Ascending aorta (tissue), 2 donors: Measurements from ENCODE around the gene SYCN. TPM values are rescaled to one million over a fixed set of nuclear protein-coding genes. Genes with fewer than 3 reads are reported as not detected.
"Not testable (repeated sequence)": the region's sequence is repeated elsewhere in the genome, so short reads cannot be mapped to it uniquely, and the experiment has no call there.

Source experiments
- DNase-seq, 2 donors: peaks; one replicate each; pipeline ENCODE4 v3.0.0-alpha.2; 2019; ENCODE audit warnings: low spot score in 2 of 2
- H3K27ac ChIP-seq, 2 donors: fragments of 200-600 bp; sonication (generic); one replicate each; pipeline ENCODE4 v1.5.1; 2016 to 2017; ENCODE audit warnings: mild to moderate bottlenecking in 1 of 2
- H3K27me3 ChIP-seq: fragments of 200-600 bp; sonication (generic); one replicate; pipeline ENCODE4 v1.5.1; 2017
- H3K36me3 ChIP-seq, 2 donors: fragments of 200-600 bp; sonication (generic); one replicate each; pipeline ENCODE4 v1.5.1; 2016
- H3K4me1 ChIP-seq, 2 donors: fragments of 200-600 bp; sonication (generic); one replicate each; pipeline ENCODE4 v1.5.1; 2016 to 2017; ENCODE audit warnings: mild to moderate bottlenecking in 1 of 2
- H3K4me3 ChIP-seq, 2 donors: fragments of 200-600 bp; sonication (generic); one replicate each; pipeline ENCODE4 v1.5.1; 2016 to 2017; ENCODE audit warnings: mild to moderate bottlenecking in 1 of 2
- H3K9me3 ChIP-seq, 2 donors: fragments of 200-600 bp; sonication (generic); one replicate each; pipeline ENCODE4 v1.5.1; 2016
- intact Hi-C: fragments of 100-400 bp; cut with DNase I; formaldehyde crosslinking; loops from one replicate; pipeline ENCODE4 v1.15.1; 2023
- total RNA-seq: library from RNA; depleted of rRNA; stranded (reverse); fragments of >200 nt; gene quantifications from one replicate; pipeline ENCODE4 v1.1.0, GENCODE V29; 2016
- TF ChIP-seq, protein P1 (sequence below), 3 experiments: fragments of 200-600 bp in 2 of 3; fragments of 450-650 bp in 1 of 3; sonication (generic) in 2 of 3; IDR thresholded peaks; one replicate each; pipeline ENCODE4 v1.5.1; 2016 to 2019; ENCODE audit warnings: antibody characterized with exemption in 3 of 3, mild to moderate bottlenecking in 1 of 3, moderate library complexity in 1 of 3

Gene SYCN
- total RNA-seq, 1 donor from 2014 or later, result not detected

DNA sequence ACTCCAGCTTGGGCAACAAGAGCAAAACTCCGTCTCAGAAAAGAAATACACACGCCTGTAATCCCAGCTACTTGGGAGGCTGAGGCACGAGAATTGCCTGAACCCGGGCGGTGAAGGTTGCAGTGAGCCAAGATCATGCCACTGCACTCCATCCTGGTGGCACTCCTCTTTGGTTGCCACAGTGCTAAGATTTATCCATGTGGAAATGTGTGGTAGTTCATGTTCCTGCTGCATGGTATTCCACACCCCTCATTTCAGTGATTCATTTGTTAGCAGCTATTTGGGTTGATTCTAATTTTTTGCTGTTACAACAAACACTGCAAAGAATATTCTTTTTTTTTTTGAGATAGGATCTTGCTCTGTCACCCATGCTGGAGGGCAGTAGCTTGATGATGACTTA is 28.6 kb upstream of the SYCN start:
- TF ChIP-seq, protein P1, sequence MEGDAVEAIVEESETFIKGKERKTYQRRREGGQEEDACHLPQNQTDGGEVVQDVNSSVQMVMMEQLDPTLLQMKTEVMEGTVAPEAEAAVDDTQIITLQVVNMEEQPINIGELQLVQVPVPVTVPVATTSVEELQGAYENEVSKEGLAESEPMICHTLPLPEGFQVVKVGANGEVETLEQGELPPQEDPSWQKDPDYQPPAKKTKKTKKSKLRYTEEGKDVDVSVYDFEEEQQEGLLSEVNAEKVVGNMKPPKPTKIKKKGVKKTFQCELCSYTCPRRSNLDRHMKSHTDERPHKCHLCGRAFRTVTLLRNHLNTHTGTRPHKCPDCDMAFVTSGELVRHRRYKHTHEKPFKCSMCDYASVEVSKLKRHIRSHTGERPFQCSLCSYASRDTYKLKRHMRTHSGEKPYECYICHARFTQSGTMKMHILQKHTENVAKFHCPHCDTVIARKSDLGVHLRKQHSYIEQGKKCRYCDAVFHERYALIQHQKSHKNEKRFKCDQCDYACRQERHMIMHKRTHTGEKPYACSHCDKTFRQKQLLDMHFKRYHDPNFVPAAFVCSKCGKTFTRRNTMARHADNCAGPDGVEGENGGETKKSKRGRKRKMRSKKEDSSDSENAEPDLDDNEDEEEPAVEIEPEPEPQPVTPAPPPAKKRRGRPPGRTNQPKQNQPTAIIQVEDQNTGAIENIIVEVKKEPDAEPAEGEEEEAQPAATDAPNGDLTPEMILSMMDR (IDR thresholded peaks at IDR 0.05), result no peak
- Histone ChIP-seq H3K4me3 (no peak overlapping the region), H3K4me1 (no peaks in the 10 kb centered on the region), H3K9me3 (no peaks in the 10 kb centered on the region), H3K27me3 (no peaks in the 10 kb centered on the region), H3K36me3 (no peaks in the 10 kb centered on the region), H3K27ac (no peak overlapping the region)
- intact Hi-C loops, result no loop called here
- no peak for DNase-seq

- Histone ChIP-seq H3K4me1 (no peaks in the 10 kb centered on the region), H3K36me3 (no peaks in the 10 kb centered on the region), H3K27me3 (no peaks in the 10 kb centered on the region), H3K4me3 (no peak overlapping the region), H3K9me3 (no peaks in the 10 kb centered on the region), H3K27ac (no peak overlapping the region)
- DNase-seq, result no peak
- intact Hi-C loops, result no loop called here
- TF ChIP-seq, protein P1 (IDR thresholded peaks at IDR 0.05), result no peak
These were observed 26.2 kb upstream of the SYCN start for GRCh38 chr19:39230096-39230764.

GRCh38 chr19:39224910-39225309 is 20.8 kb upstream of the SYCN start:
- Histone ChIP-seq H3K9me3 (no peaks in the 10 kb centered on the region), H3K27ac (no peak overlapping the region), H3K27me3 (no peaks in the 10 kb centered on the region), H3K36me3 (no peaks in the 10 kb centered on the region), H3K4me1 (no peaks in the 10 kb centered on the region), H3K4me3 (no peak overlapping the region)
- no peak for DNase-seq
- intact Hi-C loops, result no loop called here
- TF ChIP-seq, protein P1 (IDR thresholded peaks at IDR 0.05), result no peak

DNA sequence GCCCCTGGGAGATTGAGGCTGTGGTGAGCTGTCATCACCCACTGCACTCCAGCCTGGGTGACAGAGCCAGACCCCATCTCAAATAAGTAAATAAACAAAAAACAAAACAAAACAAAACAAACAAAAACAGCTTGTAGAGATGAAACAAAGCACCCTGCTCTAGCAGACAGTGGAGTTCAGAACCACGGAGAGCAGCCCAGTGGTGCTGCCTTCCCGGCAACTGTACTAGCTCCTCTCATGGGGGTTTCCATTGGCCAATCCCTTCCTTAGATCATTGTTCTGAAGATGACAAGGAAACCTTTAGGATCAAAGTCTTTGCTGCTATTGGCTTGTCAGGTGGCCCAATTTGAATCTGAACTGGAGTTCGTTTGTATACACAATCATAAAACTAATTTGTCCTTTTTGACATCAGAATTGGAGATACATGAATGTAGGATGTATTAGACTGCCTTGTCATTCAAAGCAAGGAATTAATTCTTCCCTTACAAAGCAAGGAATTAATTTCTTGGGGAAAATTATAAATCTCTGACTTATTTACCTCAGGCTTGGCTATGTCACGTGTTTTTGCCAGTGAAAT is 19.7 kb upstream of the SYCN start:
- no peak overlapping the region for H3K27ac ChIP-seq
- TF ChIP-seq, protein P1 (IDR thresholded peaks at IDR 0.05), result no peak
- H3K36me3 ChIP-seq, result no peaks in the 10 kb centered on the region
- no peak for DNase-seq
- no peaks in the 10 kb centered on the region for H3K27me3 ChIP-seq
- H3K4me1 ChIP-seq, result no peaks in the 10 kb centered on the region
- no peaks in the 10 kb centered on the region for H3K9me3 ChIP-seq
- intact Hi-C loops, result no loop called here
- no peak overlapping the region for H3K4me3 ChIP-seq

DNA sequence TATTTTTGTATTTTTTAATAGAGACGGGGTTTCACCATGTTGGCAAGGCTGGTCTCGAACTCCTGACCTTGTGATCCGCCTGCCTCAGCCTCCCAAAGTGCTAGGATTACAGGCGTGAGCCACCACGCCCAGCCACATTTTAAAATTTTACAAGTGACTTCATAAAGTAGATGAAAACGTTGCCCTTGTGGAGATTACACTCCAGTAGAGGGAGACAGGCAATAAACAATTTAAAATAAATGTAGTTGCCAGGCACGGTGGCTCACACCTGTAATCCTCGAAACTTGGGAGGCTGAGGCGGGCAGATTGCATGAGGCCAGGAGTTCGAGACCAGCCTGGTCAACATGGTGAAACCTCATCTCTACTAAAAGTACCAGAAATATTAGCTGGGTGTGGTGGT is 15.0 kb upstream of the SYCN start:
- H3K27me3 ChIP-seq, H3K9me3 ChIP-seq, H3K27ac ChIP-seq, intact Hi-C loops, DNase-seq, H3K4me1 ChIP-seq, H3K4me3 ChIP-seq, H3K36me3 ChIP-seq: not testable (repeated sequence)

GRCh38 chr19:39218230-39219007 is 14.4 kb upstream of the SYCN start:
- H3K4me1 ChIP-seq, result no peaks in the 10 kb centered on the region
- no peaks in the 10 kb centered on the region for H3K36me3 ChIP-seq
- TF ChIP-seq, protein P1 (IDR thresholded peaks at IDR 0.05), result no peak
- peaks cover 0 to 4% of the 10 kb centered on the region in 2 donors for H3K9me3 ChIP-seq
- intact Hi-C loops, result no loop called here
- no peak for DNase-seq
- H3K27me3 ChIP-seq, result no peaks in the 10 kb centered on the region
- no peak overlapping the region for H3K27ac ChIP-seq
- no peak overlapping the region for H3K4me3 ChIP-seq
